HFF-Myc (cell line): ENCODE data around the gene NIBAN1.

Experiments
- DNase-seq: peaks from one replicate; pipeline ENCODE4 v3.0.0-alpha.2; 2011; ENCODE audit warnings: low read depth; ENCODE audit errors: extremely low read depth
- H3K4me3 ChIP-seq: replicated peaks from 2 replicates; pipeline ENCODE4 v1.5.1; 2011; ENCODE audit warnings: low read depth, mild to moderate bottlenecking, control low read depth, low read length
- CTCF ChIP-seq: IDR thresholded peaks from 2 replicates; pipeline ENCODE4 v1.5.1; 2012; ENCODE audit warnings: mild to moderate bottlenecking, low read depth, low read length, control low read depth; ENCODE audit errors: missing control alignments

The NIBAN1 gene

DNA sequence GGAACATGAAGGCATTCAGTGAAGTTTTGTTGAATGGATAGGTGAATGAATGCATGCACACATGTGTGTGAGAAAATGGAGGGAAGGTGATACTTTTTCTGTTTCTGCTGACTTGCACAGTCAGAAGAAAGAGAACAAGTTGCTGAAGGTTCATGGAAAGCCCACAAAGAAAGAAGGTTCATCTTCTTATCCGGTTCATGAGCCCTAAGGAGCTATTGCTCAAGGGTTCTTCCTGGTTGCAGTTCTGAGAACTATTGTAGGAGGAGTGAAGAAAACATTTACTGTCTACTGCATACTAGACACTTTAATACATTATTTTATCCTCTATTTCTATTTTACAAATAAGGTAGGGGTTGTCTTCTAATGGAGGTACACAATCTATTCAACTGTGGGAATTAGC is 13.4 kb upstream of the NIBAN1 start:
- H3K4me3 ChIP-seq: no peak overlapping the region
- no peak for DNase-seq
- TF ChIP-seq CTCF: no peak

DNA sequence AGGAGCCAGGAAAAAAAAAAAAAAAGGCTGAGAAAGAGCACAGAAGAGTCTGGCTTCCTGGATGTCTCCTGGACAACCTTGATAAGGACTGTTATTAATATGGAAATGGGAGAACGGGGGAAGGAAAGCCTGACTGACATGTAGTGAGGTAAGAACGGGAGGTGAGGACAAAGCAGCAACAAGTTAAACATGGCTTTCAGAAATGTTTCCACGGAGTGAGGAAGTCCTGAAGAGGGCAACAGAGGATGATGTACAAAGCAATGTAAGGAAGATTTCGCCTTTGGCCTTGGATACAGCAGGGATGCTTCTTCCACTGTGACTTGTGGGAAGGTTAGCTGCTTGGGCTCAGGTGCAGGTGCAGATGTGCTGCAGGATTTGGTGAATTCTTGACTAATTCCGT is 11.9 kb upstream of the NIBAN1 start:
- DNase-seq: no peak

DNA sequence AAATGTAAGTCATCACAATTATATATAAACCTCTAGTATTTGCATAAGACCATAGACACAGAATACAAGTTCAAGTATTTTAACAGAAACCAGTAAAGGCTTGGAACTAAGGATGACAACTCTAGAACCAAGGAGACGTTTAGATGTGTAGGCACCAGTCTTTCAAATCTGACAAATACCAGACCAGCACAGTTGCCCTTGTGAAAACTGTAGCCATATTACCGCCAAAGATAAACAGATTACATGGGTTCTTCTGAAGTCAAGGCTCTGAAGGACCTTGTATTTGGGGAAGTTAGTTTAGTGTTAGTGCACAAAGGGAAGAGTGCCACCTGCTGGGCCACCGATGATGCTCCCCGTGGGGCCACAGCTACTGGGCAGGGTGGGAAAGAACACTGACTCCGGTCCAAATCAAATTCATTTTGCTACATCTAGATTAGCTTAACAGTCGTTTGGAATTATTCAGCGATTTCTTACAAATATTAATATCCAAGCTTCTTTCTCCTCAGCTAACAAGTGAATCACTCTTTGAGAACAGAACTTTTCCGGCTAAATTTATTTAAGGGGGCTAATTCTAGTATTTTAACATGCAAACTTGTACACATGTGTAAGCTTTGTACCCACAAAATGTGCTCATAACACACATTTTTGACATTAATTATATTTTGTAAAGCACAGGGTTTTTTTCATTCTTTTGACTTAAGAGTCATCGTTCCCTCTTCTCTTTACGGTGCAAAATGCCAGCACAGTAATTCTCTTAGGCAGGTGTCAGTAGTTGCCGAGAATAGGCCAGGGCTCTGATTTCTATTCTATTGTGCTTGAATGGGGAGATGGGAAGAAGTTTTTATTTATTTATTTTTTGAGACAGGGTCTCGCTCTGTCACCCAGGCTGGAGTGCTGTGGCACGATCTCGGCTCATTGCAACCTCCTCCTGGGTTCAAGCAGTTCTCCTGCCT is 8.0 kb upstream of the NIBAN1 start:
- peak; percentile 93 for TF ChIP-seq CTCF
- no peak overlapping the region for H3K4me3 ChIP-seq
- DNase-seq: peak; percentile 49

More for the DNA sequence above, 11.9 kb upstream of the NIBAN1 start:
- peak; percentile 31 for TF ChIP-seq CTCF
- no peak overlapping the region for H3K4me3 ChIP-seq

DNA sequence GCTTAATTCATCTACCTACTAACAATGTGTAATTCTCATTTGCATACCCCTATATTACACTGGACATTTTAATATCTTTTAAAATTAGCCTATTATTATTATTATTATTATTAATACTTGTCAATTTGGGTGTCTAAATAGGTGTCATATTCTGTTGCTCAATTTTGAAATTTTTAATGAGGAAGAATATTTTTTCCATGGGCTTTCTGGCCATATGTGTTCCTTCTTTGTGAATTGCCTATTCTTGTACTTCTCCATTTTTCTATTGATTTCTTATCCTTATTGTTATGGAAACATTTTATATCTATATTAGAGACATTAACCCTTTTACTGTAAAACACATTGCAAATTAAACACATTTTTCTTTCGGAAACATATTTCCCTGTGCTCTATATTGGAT is 6.4 kb upstream of the NIBAN1 start:
- H3K4me3 ChIP-seq: no peak overlapping the region
- no peak for TF ChIP-seq CTCF
- DNase-seq: no peak

GRCh38 chr1:184975208-184975870 is 1.0 kb upstream of the NIBAN1 start:
- DNase-seq: no peak
- H3K4me3 ChIP-seq: no peak overlapping the region
- no peak for TF ChIP-seq CTCF

DNA sequence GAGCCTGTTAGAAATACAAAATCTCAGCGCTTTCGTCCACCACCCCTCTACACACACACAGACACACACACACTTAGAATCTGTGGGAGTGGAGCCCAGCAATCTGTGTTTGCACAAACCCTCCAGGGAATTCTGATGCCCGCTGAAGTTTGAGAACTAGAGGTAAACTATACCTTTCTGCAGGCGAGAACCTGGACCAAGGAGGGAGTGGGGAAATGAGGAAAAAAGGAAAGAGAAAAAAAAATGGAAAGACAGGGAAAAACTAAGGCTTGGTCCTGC is 468 bp upstream of the NIBAN1 start:
- peak overlapping the region; percentile 57 for H3K4me3 ChIP-seq
- DNase-seq: no peak
- no peak for TF ChIP-seq CTCF
